IPS-20b (cell line): ENCODE results near the gene SCARB1.

Experiments
- H3K27ac ChIP-seq: one replicate; pipeline ENCODE4 v1.5.1; 2013; ENCODE audit warnings: low read length
- H3K27me3 ChIP-seq: 2 replicates; pipeline ENCODE4 v1.6.1; 2013; ENCODE audit warnings: mild to moderate bottlenecking, low read length, inconsistent platforms; ENCODE audit not compliant: insufficient read depth
- H3K36me3 ChIP-seq: 2 replicates; pipeline ENCODE4 v1.6.1; 2013; ENCODE audit warnings: low read depth, mild to moderate bottlenecking, inconsistent platforms, low read length, moderate library complexity; ENCODE audit not compliant: insufficient read depth
- H3K4me1 ChIP-seq: 2 replicates; pipeline ENCODE4 v1.6.1; 2013; ENCODE audit warnings: mild to moderate bottlenecking, control low read depth, inconsistent platforms, low read length, moderate library complexity; ENCODE audit not compliant: insufficient read depth
- H3K4me3 ChIP-seq: 2 replicates; pipeline ENCODE4 v1.5.1; 2013; ENCODE audit warnings: mild to moderate bottlenecking, low read length, inconsistent platforms
- H3K9ac ChIP-seq: 2 replicates; pipeline ENCODE4 v1.6.1; 2013; ENCODE audit warnings: low read depth, mild to moderate bottlenecking, inconsistent platforms, low read length, moderate library complexity
- H3K9me3 ChIP-seq: 2 replicates; pipeline ENCODE4 v1.6.1; 2013; ENCODE audit warnings: mild to moderate bottlenecking, low read depth, low read length, inconsistent platforms; ENCODE audit not compliant: insufficient read depth

SCARB1 gene

GRCh38 chr12:124727264-124727800 is 136.3 kb downstream of the SCARB1 start:
- Histone ChIP-seq H3K4me1 (0 out of 2 replicates have a peak, but pooled peaks cover 2% of the 10 kb centered on the region), H3K4me3 (no peak overlapping the region), H3K9me3 (no peaks in the 10 kb centered on the region), H3K9ac (no peak overlapping the region), H3K36me3 (no peaks in the 10 kb centered on the region), H3K27ac (no peak overlapping the region), H3K27me3 (no peaks in the 10 kb centered on the region)
